Astrocyte (in vitro differentiated cells and primary cell): ENCODE results near the gene CPNE5. TPM values are rescaled to one million over a fixed set of nuclear protein-coding genes. Genes with fewer than 3 reads are reported as not detected.

ENCODE experiments used
- DNase-seq: peaks from one replicate; pipeline ENCODE4 v3.0.0-alpha.2; 2010; ENCODE audit warnings: low read depth
- FAIRE-seq: peaks from 2 replicates; lab custom pipeline; 2011; peaks lifted over from hg19 to GRCh38; lab: Jason Lieb, UNC
- H2AFZ ChIP-seq: 2 replicates; pipeline ENCODE4 v1.6.0; 2012; ENCODE audit warnings: low read depth, low read length, inconsistent platforms
- H3K27ac ChIP-seq: 2 replicates; pipeline ENCODE4 v1.5.1; 2011; ENCODE audit warnings: low read depth, low read length, inconsistent platforms
- H3K27me3 ChIP-seq: 2 replicates; pipeline ENCODE4 v1.6.0; 2011; ENCODE audit warnings: low read length, inconsistent platforms; ENCODE audit not compliant: insufficient read depth
- H3K36me3 ChIP-seq: 2 replicates; pipeline ENCODE4 v1.5.1; 2011; ENCODE audit warnings: low read length, inconsistent platforms; ENCODE audit not compliant: insufficient read depth
- H3K4me1 ChIP-seq: 2 replicates; pipeline ENCODE4 v1.5.1; 2011; ENCODE audit warnings: low read length, inconsistent platforms; ENCODE audit not compliant: insufficient read depth
- H3K4me2 ChIP-seq: 2 replicates; pipeline ENCODE4 v1.6.0; 2012; ENCODE audit warnings: low read length, inconsistent platforms
- H3K4me3 ChIP-seq: 2 replicates; pipeline ENCODE4 v1.5.1; 2011; ENCODE audit warnings: low read depth, mild to moderate bottlenecking, low read length, inconsistent platforms; ENCODE audit not compliant: insufficient read depth
- H3K79me2 ChIP-seq: 2 replicates; pipeline ENCODE4 v1.6.0; 2012; ENCODE audit warnings: mild to moderate bottlenecking, low read length, inconsistent platforms; ENCODE audit not compliant: insufficient read depth
- H3K9ac ChIP-seq: 2 replicates; pipeline ENCODE4 v1.6.0; 2012; ENCODE audit warnings: mild to moderate bottlenecking, low read length, inconsistent platforms
- H3K9me3 ChIP-seq: 2 replicates; pipeline ENCODE4 v1.5.1; 2012; ENCODE audit warnings: low read depth, mild to moderate bottlenecking, low read length, inconsistent platforms; ENCODE audit not compliant: insufficient read depth
- H4K20me1 ChIP-seq: 2 replicates; pipeline ENCODE4 v1.6.0; 2012; ENCODE audit warnings: low read length, inconsistent platforms; ENCODE audit not compliant: insufficient read depth
- H3K27ac Mint-ChIP-seq: one replicate; pipeline ENCODE4 v1.8.0; 2021; ENCODE audit warnings: mild to moderate bottlenecking, mixed read lengths; ENCODE audit not compliant: unreplicated experiment
- H3K27me3 Mint-ChIP-seq: one replicate; pipeline ENCODE4 v1.8.0; 2021; ENCODE audit warnings: low read depth, mixed read lengths; ENCODE audit not compliant: unreplicated experiment
- H3K36me3 Mint-ChIP-seq: one replicate; pipeline ENCODE4 v1.8.0; 2021; ENCODE audit warnings: low read depth, mixed read lengths; ENCODE audit not compliant: unreplicated experiment
- H3K4me1 Mint-ChIP-seq: one replicate; pipeline ENCODE4 v1.8.0; 2021; ENCODE audit warnings: low read depth, mixed read lengths; ENCODE audit not compliant: unreplicated experiment
- H3K4me3 Mint-ChIP-seq: one replicate; pipeline ENCODE4 v1.8.0; 2021; ENCODE audit warnings: mild to moderate bottlenecking, moderate library complexity, mixed read lengths; ENCODE audit not compliant: unreplicated experiment
- H3K9me3 Mint-ChIP-seq: one replicate; pipeline ENCODE4 v1.8.0; 2021; ENCODE audit warnings: mild to moderate bottlenecking, mixed read lengths; ENCODE audit not compliant: unreplicated experiment
- EZH2 ChIP-seq: IDR thresholded peaks from 2 replicates; pipeline ENCODE4 v1.6.1; 2012; ENCODE audit warnings: mild to moderate bottlenecking, low read length, inconsistent platforms; ENCODE audit not compliant: insufficient read depth
- total RNA-seq: library from RNA; stranded (reverse); gene quantifications from 2 replicates; pipeline ENCODE4 v1.2.1, GENCODE V29; 2021
- TF ChIP-seq, protein P1 (sequence below): IDR thresholded peaks from 2 replicates; pipeline ENCODE4 v1.5.1; 2011; ENCODE audit warnings: low read depth, mild to moderate bottlenecking, inconsistent platforms, low read length, moderate library complexity; ENCODE audit not compliant: insufficient read depth

The CPNE5 gene
- total RNA-seq, 1 donor from 2014 or later = 0.11 TPM

DNA sequence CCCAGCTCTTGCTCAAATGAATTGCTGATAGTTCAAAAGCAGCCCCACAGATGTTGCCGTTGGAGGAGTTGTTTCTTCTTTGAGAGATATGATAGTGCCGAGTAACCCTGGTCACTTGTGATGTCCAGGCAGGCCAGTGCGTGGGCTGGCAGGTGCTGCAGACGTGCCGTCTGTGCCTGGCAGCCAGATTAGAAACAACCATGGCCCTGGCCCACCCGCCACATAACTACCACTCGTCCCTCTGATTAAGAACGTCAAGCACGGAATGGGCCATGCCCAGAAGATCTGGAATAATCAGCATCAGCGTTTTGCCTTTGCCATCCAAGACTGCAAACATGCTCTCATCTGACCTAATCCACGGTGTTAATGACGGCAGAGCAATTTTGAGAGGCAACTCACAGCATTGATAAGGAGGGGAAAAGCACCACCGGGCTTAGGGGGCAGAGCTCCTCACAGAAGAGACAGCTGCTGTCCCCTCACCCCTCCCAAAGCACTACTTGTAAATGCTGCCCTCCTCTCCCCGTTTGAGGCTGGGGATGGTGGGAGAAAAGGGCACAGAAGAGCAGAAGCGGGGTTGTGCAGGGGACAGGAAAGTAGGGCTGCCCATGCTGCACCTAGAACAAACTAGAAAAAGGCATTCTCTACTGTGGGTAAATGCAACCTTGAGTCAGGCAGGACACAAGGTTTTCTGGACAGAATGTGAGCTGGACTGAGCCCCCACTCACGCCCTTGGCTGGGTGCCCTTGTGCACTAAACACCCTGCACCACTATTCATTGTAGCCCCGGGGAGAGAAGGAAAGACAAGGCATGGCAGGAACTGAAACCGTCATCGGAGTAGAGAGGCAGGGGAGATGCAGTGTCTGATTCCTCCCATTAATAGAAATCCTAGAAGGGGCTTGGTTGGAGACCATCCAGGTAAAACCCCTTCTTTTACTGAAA, 5.3 kb upstream of the CPNE5 start:
- Mint-ChIP-seq H3K9me3 (peaks cover 2% of the 10 kb centered on the region), H3K4me3 (no peak overlapping the region), H3K4me1 (peaks cover 12% of the 10 kb centered on the region), H3K27me3 (peaks cover 43% of the 10 kb centered on the region), H3K36me3 (peaks cover 4% of the 10 kb centered on the region), H3K27ac (peak overlapping the region; percentile 56)
- Histone ChIP-seq H3K9me3 (no peaks in the 10 kb centered on the region), H2AFZ (no peak overlapping the region), H3K27ac (no peak overlapping the region), H3K27me3 (peaks cover 3% of the 10 kb centered on the region), H3K4me3 (no peak overlapping the region), H3K36me3 (no peaks in the 10 kb centered on the region), H3K4me1 (peaks cover 15% of the 10 kb centered on the region), H3K79me2 (no peaks in the 10 kb centered on the region), H3K4me2 (no peak overlapping the region), H3K9ac (no peak overlapping the region), H4K20me1 (no peaks in the 10 kb centered on the region)
- DNase-seq (no peak), FAIRE-seq (no peak)
- TF ChIP-seq, protein P1, sequence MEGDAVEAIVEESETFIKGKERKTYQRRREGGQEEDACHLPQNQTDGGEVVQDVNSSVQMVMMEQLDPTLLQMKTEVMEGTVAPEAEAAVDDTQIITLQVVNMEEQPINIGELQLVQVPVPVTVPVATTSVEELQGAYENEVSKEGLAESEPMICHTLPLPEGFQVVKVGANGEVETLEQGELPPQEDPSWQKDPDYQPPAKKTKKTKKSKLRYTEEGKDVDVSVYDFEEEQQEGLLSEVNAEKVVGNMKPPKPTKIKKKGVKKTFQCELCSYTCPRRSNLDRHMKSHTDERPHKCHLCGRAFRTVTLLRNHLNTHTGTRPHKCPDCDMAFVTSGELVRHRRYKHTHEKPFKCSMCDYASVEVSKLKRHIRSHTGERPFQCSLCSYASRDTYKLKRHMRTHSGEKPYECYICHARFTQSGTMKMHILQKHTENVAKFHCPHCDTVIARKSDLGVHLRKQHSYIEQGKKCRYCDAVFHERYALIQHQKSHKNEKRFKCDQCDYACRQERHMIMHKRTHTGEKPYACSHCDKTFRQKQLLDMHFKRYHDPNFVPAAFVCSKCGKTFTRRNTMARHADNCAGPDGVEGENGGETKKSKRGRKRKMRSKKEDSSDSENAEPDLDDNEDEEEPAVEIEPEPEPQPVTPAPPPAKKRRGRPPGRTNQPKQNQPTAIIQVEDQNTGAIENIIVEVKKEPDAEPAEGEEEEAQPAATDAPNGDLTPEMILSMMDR = no peak
- no peak for TF ChIP-seq EZH2

- no peak for FAIRE-seq
- Histone ChIP-seq H3K27me3 (peaks cover 15% of the 10 kb centered on the region), H3K4me3 (no peak overlapping the region), H3K4me1 (peaks cover 14% of the 10 kb centered on the region), H3K79me2 (no peaks in the 10 kb centered on the region), H4K20me1 (no peaks in the 10 kb centered on the region), H3K9ac (no peak overlapping the region), H3K27ac (no peak overlapping the region), H3K36me3 (no peaks in the 10 kb centered on the region), H3K9me3 (no peaks in the 10 kb centered on the region), H3K4me2 (no peak overlapping the region), H2AFZ (no peak overlapping the region)
- peaks cover 4% of the 10 kb centered on the region for H3K9me3 Mint-ChIP-seq
- no peak for DNase-seq
- TF ChIP-seq, protein P1 = no peak
- TF ChIP-seq EZH2 = no peak
- H3K4me1 Mint-ChIP-seq = no peaks in the 10 kb centered on the region
- H3K27me3 Mint-ChIP-seq = peaks cover 52% of the 10 kb centered on the region
- no peak overlapping the region for H3K4me3 Mint-ChIP-seq
- H3K36me3 Mint-ChIP-seq = peaks cover 4% of the 10 kb centered on the region
- H3K27ac Mint-ChIP-seq = peak overlapping the region; percentile 28
Observed at GRCh38 chr6:36843170-36843569, 3.9 kb upstream of the CPNE5 start.

DNA sequence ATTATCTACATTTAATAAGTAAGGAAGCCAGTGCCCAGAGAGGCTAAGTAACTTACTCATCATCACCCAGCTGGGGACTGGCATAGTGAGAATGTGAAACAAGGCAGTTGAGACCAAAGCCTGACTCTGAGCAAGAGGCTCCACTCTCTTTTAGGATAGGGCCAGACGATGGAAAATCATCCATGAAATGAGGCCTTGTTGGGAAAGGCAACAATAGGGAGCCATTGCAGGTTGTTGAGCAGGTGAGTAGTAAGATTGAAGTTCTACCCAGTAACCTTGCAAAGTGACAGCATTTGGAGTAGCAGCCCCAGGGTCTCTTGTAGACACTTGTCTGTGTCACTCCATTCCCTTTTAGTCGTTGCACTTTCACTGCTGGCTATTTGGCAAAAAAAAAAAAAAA, 2.5 kb upstream of the CPNE5 start:
- Histone ChIP-seq H3K4me2 (no peak overlapping the region), H3K4me1 (peaks cover 14% of the 10 kb centered on the region), H2AFZ (no peak overlapping the region), H3K9ac (no peak overlapping the region), H3K27me3 (peaks cover 25% of the 10 kb centered on the region), H3K4me3 (no peak overlapping the region), H3K27ac (no peak overlapping the region), H3K36me3 (no peaks in the 10 kb centered on the region), H4K20me1 (no peaks in the 10 kb centered on the region), H3K9me3 (no peaks in the 10 kb centered on the region), H3K79me2 (no peaks in the 10 kb centered on the region)
- H3K36me3 Mint-ChIP-seq = peaks cover 4% of the 10 kb centered on the region
- no peak overlapping the region for H3K4me3 Mint-ChIP-seq
- peaks cover 62% of the 10 kb centered on the region for H3K27me3 Mint-ChIP-seq
- no peak for DNase-seq
- H3K4me1 Mint-ChIP-seq = no peaks in the 10 kb centered on the region
- H3K9me3 Mint-ChIP-seq = peaks cover 4% of the 10 kb centered on the region
- FAIRE-seq = no peak
- H3K27ac Mint-ChIP-seq = no peak overlapping the region
- no peak for TF ChIP-seq EZH2
- TF ChIP-seq, protein P1 = no peak
